DOHH2 (cell line): ENCODE data around the gene METRN.

ENCODE experiments used
- EZH2phosphoT487 ChIP-seq: fragments of 200-600 bp; sonication (generic); IDR thresholded peaks from 2 replicates; pipeline ENCODE4 v1.6.1; 2017; ENCODE audit warnings: borderline replicate concordance, mild to moderate bottlenecking, antibody characterized with exemption, low read length, moderate library complexity, mixed read lengths
- TF ChIP-seq, protein P1 (sequence below): fragments of 200-600 bp; sonication (generic); IDR thresholded peaks from one replicate; pipeline ENCODE4 v1.5.1; 2014; ENCODE audit warnings: antibody characterized with exemption, mild to moderate bottlenecking, low read depth, low read length; ENCODE audit not compliant: poor library complexity, severe bottlenecking

GRCh38 chr16:716200-716568 lies 1.3 kb downstream of the METRN start:
- TF ChIP-seq, protein P1, sequence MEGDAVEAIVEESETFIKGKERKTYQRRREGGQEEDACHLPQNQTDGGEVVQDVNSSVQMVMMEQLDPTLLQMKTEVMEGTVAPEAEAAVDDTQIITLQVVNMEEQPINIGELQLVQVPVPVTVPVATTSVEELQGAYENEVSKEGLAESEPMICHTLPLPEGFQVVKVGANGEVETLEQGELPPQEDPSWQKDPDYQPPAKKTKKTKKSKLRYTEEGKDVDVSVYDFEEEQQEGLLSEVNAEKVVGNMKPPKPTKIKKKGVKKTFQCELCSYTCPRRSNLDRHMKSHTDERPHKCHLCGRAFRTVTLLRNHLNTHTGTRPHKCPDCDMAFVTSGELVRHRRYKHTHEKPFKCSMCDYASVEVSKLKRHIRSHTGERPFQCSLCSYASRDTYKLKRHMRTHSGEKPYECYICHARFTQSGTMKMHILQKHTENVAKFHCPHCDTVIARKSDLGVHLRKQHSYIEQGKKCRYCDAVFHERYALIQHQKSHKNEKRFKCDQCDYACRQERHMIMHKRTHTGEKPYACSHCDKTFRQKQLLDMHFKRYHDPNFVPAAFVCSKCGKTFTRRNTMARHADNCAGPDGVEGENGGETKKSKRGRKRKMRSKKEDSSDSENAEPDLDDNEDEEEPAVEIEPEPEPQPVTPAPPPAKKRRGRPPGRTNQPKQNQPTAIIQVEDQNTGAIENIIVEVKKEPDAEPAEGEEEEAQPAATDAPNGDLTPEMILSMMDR: no peak
- TF ChIP-seq EZH2phosphoT487: no peak
